Mammary epithelial cell (primary cell): ENCODE measurements around the gene NXF2.
"Not testable (repeated sequence)": the region's sequence is repeated elsewhere in the genome, so short reads cannot be mapped to it uniquely, and the experiment has no call there.

Source experiments
- EZH2 ChIP-seq: IDR thresholded peaks from 2 replicates; pipeline ENCODE4 v1.6.1; 2012; ENCODE audit warnings: low read length, inconsistent platforms, borderline replicate concordance
- TF ChIP-seq, protein P1 (sequence below), 2 donors: IDR thresholded peaks in 1 of 2; conservative IDR thresholded peaks in 1 of 2; 2 replicates each; pipeline ENCODE4 v1.5.1; 2011 to 2012; ENCODE audit warnings: inconsistent platforms in 2 of 2, low read length in 2 of 2, mild to moderate bottlenecking in 2 of 2, control low read depth in 1 of 2, low read depth in 1 of 2; ENCODE audit not compliant: insufficient read depth in 1 of 2; ENCODE audit errors: extremely low read depth in 1 of 2

DNA sequence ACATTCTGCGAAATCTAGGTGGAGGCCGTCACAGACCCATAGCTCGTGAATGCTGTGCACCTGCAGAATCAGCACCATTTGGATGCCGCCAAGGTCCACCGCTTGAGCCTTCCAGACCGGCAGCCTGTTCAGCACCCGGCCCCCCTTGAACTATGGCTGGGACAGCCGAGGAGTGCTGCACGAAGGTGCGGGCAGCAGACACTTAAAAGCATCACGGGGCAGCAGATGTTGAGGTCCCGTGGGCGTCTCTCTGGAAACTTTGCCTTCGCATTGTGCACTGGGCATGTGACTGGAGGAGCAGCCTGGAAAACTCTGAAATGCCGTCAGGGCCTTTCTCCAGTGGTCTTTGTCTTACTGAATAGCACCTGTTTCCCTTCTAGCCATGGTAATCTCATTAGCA is 6.7 kb upstream of the NXF2 start:
- TF ChIP-seq, protein P1, sequence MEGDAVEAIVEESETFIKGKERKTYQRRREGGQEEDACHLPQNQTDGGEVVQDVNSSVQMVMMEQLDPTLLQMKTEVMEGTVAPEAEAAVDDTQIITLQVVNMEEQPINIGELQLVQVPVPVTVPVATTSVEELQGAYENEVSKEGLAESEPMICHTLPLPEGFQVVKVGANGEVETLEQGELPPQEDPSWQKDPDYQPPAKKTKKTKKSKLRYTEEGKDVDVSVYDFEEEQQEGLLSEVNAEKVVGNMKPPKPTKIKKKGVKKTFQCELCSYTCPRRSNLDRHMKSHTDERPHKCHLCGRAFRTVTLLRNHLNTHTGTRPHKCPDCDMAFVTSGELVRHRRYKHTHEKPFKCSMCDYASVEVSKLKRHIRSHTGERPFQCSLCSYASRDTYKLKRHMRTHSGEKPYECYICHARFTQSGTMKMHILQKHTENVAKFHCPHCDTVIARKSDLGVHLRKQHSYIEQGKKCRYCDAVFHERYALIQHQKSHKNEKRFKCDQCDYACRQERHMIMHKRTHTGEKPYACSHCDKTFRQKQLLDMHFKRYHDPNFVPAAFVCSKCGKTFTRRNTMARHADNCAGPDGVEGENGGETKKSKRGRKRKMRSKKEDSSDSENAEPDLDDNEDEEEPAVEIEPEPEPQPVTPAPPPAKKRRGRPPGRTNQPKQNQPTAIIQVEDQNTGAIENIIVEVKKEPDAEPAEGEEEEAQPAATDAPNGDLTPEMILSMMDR (conservative IDR thresholded peaks at IDR 0.05 in 1 of 2, IDR thresholded peaks at IDR 0.05 in 1 of 2; ENCODE audit: extremely low read depth in 1 of 2, insufficient read depth in 1 of 2, low read depth in 1 of 2, low read length in 2 of 2) = not testable (repeated sequence)
- not testable (repeated sequence) for TF ChIP-seq EZH2
